Limb (tissue), 2 donors: ENCODE measurements around the gene EED.
"Not testable (repeated sequence)": the region's sequence is repeated elsewhere in the genome, so short reads cannot be mapped to it uniquely, and the experiment has no call there.

Experiments
- DNase-seq, 2 donors: peaks; one replicate each; pipeline ENCODE4 v3.0.0-alpha.2; 2016; ENCODE audit errors: extremely low spot score in 2 of 2

The EED gene

DNA sequence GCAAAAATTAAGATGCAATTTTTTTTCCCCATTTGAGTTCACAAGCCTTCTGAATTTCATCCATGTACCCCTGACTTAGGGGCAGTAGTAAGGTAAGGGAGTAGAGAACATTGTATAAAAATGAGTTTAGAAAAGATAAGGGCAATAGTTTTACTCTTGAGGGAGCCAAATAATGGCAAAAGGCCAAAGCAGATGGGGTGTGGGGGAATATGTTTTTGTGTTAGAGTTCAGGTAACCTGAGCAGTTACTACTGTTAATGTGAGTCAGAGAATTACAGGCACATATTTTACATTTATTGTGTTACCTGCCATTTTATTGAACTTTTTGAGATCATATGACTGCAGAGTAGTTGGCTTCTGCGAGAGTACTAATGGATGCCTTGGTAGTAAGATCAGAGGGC, 3.1 kb downstream of the EED start:
- no peak for DNase-seq

DNA sequence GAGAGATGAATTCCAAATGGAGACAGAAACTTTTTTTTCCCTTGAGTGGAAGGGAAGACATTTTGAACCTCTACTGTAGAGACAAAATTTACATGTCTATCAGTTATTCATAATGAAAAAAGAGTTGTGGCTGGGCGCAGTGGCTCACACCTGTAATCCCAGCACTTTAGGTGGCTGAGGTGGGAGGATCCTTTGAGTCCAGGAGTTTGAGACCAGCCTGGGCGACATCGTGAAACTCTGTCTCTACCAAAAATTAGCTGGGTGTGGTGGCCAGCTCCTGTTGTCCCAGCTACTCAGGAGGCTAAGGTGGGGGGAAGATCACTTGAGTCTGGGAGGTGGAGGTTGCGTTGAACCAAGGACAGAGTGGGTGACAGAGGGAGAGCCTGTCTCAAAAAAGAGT, 4.1 kb downstream of the EED start:
- DNase-seq, result no peak

DNA sequence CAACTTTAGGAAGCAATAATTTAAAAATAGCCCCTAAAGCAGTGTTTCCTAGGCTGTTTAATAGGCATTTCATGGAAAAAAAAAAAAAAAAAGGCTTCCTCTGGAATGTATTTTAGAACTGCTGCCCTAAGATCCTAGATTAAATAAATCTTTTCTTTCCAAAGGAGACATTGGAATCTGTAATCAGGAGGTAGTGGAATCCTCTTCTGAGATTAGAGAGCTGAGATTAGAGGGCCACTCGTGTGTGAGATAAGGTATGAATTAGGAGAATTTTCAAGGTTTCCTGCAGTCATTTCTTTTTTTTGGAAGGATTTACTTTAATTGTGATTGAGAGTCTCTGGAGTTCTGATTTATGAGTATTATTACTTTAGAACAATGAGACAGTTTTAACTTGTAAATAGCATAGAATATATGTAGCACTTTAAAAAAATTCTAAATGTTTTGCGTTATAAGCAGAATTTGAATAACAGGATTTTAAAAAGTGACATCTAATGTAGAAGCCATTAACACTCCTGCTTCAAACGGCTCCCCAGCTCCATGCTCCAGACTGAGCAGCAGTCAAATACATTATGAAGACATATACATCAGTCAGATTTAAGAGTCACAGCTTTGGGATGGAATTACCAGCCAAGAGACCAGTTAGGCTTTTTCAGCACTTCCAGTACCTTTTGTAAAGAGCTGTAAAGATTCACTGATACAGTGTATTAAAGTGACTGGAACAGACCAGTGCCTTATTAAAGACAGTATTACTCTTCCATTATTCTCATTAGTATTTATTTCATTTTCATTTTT, 5.0 kb downstream of the EED start:
- DNase-seq, result no peak

DNA sequence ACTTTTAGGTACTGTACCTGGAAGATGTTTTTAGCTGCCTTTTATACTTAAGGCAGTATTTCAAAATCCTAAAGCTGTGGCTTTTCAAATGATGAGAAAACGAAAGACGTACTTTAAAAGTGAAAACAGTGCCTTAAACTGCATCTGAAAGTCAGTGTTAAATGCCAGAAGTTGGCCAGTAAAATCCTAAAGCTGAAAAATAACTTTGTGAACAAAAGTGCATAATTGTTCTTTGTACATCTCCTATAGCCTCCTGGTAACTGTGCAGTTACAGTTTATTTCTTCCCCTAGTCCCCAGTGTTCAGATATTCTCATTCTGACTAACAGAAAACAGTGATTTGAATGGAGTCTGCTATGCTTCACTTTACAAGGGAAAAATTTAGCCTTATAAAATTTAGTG, 6.8 kb downstream of the EED start:
- no peak for DNase-seq

GRCh38 chr11:86255896-86256295, 11.3 kb downstream of the EED start:
- DNase-seq, result no peak

- no peak for DNase-seq
Observed at GRCh38 chr11:86256608-86257007, 12.1 kb downstream of the EED start.

DNA sequence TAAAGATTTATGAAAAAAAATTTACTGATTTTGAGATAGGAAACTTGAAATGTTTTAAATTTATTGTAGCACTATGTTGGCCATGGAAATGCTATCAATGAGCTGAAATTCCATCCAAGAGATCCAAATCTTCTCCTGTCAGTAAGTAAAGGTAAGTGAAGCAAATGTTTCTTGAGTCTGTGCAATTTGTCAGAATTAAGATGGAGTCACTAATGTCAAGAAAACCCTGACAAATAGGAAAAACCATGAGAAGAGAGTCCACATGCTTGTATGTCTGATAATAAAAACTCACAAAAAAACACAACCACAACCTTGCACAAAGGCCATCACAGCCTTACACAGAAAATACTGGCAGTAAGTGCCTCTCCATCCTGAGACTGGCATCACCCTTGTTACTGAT, 12.9 kb downstream of the EED start:
- DNase-seq, result no peak

DNA sequence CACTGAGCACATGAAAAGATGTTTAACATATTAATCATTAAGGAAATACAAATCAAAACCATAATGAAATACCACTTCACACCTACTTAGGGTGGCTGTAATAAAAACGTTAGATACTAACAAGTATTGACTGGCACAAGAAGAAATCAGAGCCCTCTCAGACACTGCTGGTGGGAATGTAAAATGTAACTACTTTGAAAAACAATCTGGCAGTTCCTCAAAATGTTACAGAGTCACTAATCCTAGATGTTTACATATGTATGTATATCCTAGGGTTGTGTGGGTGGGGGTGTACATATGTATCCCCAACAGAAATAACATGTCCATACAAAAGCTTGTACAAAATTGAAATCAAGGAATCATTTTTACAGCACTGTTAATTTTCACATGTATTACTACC, 15.2 kb downstream of the EED start:
- no peak for DNase-seq

DNA sequence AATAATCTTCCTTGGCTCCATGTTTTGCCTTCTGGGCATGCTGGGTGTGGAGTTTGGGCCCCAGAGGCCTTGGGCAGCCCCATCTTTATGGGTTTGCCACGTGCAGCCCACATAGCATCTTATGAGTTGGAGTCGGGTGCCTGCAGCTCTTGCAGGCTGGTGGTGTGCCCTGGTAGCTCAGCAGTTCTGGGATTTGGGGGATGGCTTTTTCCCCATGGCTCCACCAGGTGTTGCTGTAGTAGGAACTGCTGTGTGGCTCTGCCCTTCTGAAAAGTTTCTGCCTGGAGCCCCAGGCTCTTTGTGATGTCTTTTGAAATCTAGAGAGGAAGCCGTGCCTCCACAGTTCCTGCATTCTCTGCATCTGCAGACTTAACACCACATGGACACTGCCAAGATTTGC, 16.8 kb downstream of the EED start:
- DNase-seq, result no peak

DNA sequence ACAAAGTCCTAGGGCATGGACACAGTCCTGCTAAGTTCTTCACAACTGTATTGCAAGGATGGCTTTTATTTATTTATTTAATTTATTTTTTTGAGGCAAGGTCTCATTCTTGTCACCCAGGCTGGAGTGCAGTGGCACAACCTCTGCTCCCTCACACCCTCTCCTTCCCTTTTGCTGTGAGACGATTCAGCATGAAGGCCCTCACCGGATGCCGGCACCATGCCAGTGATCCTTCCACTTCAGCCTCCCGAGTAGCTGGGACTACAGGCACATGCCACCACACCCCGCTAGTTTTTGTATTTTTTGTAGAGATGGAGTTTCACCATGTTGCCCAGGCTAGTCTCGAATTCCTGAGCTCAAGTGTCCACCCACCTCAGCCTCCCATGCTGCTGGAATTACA, 17.8 kb downstream of the EED start:
- no peak for DNase-seq

GRCh38 chr11:86264649-86265048, 20.1 kb downstream of the EED start:
- DNase-seq, result no peak

DNA sequence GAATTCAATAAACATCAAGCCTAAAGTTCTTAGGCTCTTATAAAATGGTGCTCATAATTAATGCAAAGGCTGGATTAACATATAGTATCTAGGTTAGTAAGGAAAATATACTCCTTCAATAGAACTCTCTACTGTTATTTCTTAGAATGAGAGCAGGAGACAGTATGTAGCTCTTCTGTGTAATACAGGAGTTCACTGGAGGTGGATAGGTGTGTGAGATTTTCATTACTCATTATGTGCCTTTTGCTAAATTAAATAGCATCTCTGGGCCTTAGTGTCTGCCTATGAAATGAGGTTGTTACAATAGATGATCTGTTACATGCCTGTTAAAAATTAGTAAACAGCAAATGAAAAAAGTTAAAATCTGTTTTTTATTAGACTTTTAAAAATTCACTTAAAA, 20.6 kb downstream of the EED start:
- no peak for DNase-seq

DNA sequence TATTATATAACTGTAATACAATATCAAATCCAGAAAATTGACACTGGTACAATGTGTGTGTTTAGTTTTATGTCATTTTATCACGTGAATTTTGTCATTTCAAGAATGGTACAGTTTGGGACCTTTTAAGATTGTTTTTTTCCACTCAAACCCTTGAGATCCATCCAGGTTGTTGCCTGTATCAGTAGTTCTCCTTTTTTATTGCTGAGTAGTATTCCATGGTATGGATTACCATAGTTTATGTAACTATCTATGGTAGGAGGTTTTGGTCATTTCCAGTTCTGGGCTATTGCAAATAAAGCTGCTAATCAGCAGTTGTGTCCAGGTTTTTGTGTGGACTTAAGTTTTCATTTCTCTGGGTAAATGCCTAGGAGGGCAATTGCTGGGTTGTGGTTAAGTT, 25.1 kb downstream of the EED start:
- no peak for DNase-seq

- DNase-seq, result no peak
Observed at GRCh38 chr11:86274503-86274902, 29.9 kb downstream of the EED start.

GRCh38 chr11:86274999-86275398, 30.4 kb downstream of the EED start:
- DNase-seq, result no peak

DNA sequence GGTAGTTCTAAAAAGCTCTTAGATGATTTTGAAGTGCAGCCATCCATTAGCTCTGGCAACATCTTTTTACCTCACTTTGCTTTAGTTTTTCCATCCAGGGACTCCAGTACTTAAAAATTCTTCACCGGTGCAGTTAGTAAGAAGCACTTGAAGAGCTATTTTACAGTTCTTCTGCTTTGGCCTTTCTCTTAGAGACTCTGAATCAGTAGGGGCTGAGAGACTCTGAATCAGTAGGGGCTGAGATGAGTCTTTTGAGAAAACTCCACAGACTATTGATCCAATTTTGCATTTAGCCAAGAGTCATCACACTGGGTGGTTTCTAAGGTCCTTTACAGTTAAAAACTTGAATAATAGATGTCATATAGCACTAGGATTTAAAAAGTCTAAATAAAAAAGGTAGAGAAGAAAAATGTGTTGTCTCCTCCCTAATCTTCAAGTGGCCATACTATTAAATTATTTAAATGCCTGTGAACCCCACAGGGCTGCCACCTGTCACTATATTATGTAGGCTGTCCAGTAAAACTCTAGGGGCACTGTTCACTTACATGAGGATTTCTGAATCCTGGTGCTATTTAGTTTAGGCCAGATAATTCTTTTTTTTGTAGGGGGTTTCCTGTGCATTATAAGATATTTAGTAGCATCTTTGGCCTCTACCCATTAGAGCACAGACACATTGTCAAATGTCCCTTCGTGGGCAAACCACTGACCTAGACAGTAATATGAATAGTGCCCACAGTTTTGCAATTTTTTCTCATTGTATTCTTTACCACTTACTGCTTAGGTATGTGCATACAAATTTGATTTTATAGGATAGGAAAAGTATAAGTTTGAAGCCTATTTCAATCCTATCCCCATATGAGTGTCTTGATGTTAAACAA, 31.2 kb downstream of the EED start:
- no peak for DNase-seq

- DNase-seq, result no peak
Observed at GRCh38 chr11:86277741-86278140, 33.2 kb downstream of the EED start.

DNA sequence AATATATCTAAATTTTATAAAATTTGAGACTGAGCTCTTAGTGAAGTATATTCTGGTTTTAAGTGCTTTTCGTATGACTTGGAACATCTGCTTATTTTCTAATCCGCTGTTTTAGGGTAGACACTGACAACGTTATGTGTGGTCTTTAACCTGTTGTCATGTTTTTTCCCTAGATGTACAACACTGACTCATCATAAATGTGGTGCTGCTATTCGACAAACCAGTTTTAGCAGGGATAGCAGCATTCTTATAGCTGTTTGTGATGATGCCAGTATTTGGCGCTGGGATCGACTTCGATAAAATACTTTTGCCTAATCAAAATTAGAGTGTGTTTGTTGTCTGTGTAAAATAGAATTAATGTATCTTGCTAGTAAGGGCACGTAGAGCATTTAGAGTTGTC, 33.7 kb downstream of the EED start:
- no peak for DNase-seq

- no peak for DNase-seq
Observed at GRCh38 chr11:86279747-86280146, 35.2 kb downstream of the EED start.

DNA sequence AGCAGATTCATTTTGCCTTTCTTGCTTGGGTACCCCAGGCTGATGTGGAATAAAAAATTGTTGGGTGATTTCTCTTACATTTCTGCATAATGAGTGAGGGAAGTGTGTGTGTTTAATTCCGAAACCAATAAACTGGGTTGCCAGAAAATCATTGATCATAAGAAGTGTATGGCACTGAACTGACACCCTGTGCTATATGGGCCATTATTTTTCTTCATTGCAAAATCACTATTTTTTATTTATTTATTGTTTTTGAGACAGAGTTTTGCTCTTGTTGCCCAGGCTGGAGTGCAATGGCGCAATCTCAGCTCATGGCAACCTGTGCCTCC, 42.9 kb downstream of the EED start:
- no peak for DNase-seq

DNA sequence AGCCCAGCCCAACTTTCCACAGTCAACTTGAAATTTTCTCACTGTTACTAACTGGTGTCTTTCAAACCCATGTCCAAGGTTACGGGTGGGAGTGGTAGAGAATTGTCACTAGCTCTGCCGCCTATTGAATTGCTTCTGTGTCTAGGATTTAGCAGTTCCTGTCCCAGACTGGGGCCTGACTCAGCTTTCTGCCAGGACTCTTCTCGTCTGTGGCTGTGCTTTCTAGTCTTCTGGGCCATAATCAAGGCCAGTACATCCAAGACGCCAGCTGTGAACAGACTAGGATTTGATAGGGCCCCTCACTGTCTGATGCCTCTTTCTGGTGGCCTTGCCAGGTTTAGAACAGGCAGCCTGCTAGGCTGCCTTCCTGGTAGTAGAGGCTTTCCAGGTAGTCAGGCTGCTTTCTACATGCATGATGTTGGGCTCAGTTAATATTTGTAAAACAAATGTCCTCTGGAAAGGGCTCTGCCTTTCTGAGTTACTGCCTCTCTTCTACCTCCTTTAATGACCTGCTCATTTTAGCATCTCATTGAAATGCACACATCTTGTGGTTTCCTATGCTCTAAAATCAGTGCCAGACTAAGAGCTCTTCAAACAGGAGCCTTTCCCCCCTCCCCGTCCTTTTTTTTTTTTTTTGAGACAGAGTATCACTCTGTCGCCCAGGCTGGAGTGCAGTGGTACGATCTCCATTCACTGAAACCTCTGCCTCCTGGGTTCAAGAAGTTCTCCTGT, 44.4 kb downstream of the EED start:
- DNase-seq, result no peak

DNA sequence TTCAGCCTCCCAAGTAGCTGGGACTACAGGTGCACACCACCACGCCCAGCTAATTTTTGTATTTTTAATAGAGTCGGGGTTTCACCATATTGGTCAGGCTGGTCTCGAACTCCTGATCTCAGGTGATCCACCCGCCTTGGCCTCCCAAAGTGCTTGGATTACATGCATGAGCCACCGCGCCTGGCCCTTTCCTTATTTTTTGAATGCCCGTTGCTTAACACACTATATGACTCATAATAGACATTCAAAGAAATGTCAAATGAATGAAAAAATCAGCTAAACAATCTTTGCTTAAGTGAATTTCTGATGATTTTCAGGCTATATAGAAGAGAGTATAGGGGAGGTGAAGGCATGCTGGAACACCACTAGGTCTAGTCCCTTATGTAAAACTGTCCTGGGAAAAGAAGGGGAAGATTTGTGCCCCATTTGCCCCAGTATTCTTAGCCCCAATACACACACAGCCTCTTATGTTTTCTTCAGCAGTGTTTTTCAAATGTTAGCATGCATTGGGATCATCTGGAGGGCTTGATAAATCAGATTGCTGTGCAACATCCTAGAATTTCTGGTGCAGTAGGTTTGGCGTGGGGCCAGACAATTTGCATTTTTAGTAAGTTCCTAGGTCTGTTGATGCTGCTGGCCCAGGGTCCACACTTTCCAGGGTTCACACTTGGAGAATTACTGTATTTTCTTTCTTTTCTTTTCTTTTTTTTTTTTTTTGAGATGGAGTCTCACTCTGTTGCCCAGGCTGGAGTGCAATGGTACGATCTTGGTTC, 45.1 kb downstream of the EED start:
- not testable (repeated sequence) for DNase-seq
